MM.1S (cell line): ENCODE measurements around the gene FAHD1.

Source experiments
- DNase-seq: peaks from one replicate; pipeline ENCODE4 v3.0.0-alpha.2; 2015
- H2AFZ ChIP-seq: fragments of 300-600 bp; sonication (generic); 2 replicates; pipeline ENCODE4 v1.6.0; 2016; ENCODE audit warnings: antibody characterized with exemption, low read length
- H3F3A ChIP-seq: fragments of 300-600 bp; sonication (generic); 2 replicates; pipeline ENCODE4 v1.6.1; 2016; ENCODE audit warnings: mild to moderate bottlenecking, antibody characterized with exemption, low read length, moderate library complexity, mixed read lengths; ENCODE audit not compliant: insufficient read depth
- H3K27ac ChIP-seq: fragments of 300-600 bp; sonication (generic); 2 replicates; pipeline ENCODE4 v1.5.1; 2016; ENCODE audit warnings: mild to moderate bottlenecking, low read length
- H3K27me3 ChIP-seq: fragments of 300-600 bp; sonication (generic); replicated peaks from 2 replicates; pipeline ENCODE4 v1.6.0; 2016; ENCODE audit warnings: low read length; ENCODE audit not compliant: insufficient read depth
- H3K36me3 ChIP-seq: fragments of 300-600 bp; sonication (generic); replicated peaks from 2 replicates; pipeline ENCODE4 v1.6.1; 2016; ENCODE audit warnings: mild to moderate bottlenecking, low read length, mixed read lengths; ENCODE audit not compliant: insufficient read depth
- H3K4me1 ChIP-seq: fragments of 300-600 bp; sonication (generic); 2 replicates; pipeline ENCODE4 v1.6.1; 2016; ENCODE audit warnings: low read length, mixed read lengths
- H3K4me2 ChIP-seq: fragments of 300-600 bp; sonication (generic); 2 replicates; pipeline ENCODE4 v1.6.0; 2016; ENCODE audit warnings: low read depth, low read length
- H3K4me3 ChIP-seq: fragments of 300-600 bp; sonication (generic); 2 replicates; pipeline ENCODE4 v1.5.1; 2016; ENCODE audit warnings: low read length, mixed read lengths
- H3K79me2 ChIP-seq: fragments of 300-600 bp; sonication (generic); 2 replicates; pipeline ENCODE4 v1.6.1; 2016; ENCODE audit warnings: mixed run types, low read length, mixed read lengths
- H3K9ac ChIP-seq: fragments of 300-600 bp; sonication (generic); 2 replicates; pipeline ENCODE4 v1.6.1; 2016; ENCODE audit warnings: low read length, mixed read lengths
- H3K9me2 ChIP-seq: fragments of 300-600 bp; sonication (generic); replicated peaks from 2 replicates; pipeline ENCODE4 v1.6.1; 2016; ENCODE audit warnings: mild to moderate bottlenecking, low read length, mixed read lengths; ENCODE audit not compliant: insufficient read depth
- H3K9me3 ChIP-seq: fragments of 300-600 bp; sonication (generic); replicated peaks from 2 replicates; pipeline ENCODE4 v1.6.1; 2016; ENCODE audit warnings: mild to moderate bottlenecking, low read length, mixed read lengths; ENCODE audit not compliant: insufficient read depth
- H4K20me1 ChIP-seq: fragments of 300-600 bp; sonication (generic); 2 replicates; pipeline ENCODE4 v1.6.1; 2016; ENCODE audit warnings: mild to moderate bottlenecking, low read length, moderate library complexity, mixed read lengths; ENCODE audit not compliant: insufficient read depth
- EZH2 ChIP-seq: fragments of 300-600 bp; sonication (generic); optimal IDR thresholded peaks from 2 replicates; pipeline ENCODE3; 2017; ENCODE audit warnings: low read depth, mild to moderate bottlenecking, antibody characterized with exemption, low read length, mixed read lengths
- EZH2phosphoT487 ChIP-seq: fragments of 300-600 bp; sonication (generic); IDR thresholded peaks from 2 replicates; pipeline ENCODE4 v1.6.1; 2018; ENCODE audit warnings: antibody characterized with exemption, low read length
- TF ChIP-seq, protein P1 (sequence below): fragments of 300-600 bp; sonication (generic); IDR thresholded peaks from 2 replicates; pipeline ENCODE4 v1.5.1; 2016; ENCODE audit warnings: antibody characterized with exemption, low read length, mixed read lengths

Gene FAHD1

DNA sequence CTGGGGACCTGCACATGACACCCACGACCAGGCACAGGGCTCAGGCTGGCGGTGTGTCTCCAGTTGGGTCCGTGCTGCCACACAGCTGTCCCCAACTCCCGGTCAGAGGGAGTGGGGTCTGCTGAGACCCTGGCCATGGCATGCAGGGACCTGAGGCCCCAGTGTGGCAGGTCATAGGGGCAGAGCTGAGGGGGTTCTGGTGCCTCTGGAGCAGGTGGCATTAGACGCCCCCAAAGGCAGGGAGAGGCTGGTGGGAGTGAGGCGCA is 40.0 kb upstream of the FAHD1 start:
- Histone ChIP-seq H3K36me3 (no peaks in the 10 kb centered on the region), H3K27me3 (no peaks in the 10 kb centered on the region), H4K20me1 (no peaks in the 10 kb centered on the region), H2AFZ (no peak overlapping the region), H3K9me3 (no peaks in the 10 kb centered on the region), H3K9ac (no peak overlapping the region), H3K79me2 (peaks cover 48% of the 10 kb centered on the region), H3K27ac (no peak overlapping the region), H3K4me2 (no peak overlapping the region), H3F3A (no peaks in the 10 kb centered on the region), H3K9me2 (no peaks in the 10 kb centered on the region), H3K4me3 (no peak overlapping the region), H3K4me1 (no peaks in the 10 kb centered on the region)
- no peak for DNase-seq
- no peak for TF ChIP-seq EZH2
- TF ChIP-seq, protein P1, sequence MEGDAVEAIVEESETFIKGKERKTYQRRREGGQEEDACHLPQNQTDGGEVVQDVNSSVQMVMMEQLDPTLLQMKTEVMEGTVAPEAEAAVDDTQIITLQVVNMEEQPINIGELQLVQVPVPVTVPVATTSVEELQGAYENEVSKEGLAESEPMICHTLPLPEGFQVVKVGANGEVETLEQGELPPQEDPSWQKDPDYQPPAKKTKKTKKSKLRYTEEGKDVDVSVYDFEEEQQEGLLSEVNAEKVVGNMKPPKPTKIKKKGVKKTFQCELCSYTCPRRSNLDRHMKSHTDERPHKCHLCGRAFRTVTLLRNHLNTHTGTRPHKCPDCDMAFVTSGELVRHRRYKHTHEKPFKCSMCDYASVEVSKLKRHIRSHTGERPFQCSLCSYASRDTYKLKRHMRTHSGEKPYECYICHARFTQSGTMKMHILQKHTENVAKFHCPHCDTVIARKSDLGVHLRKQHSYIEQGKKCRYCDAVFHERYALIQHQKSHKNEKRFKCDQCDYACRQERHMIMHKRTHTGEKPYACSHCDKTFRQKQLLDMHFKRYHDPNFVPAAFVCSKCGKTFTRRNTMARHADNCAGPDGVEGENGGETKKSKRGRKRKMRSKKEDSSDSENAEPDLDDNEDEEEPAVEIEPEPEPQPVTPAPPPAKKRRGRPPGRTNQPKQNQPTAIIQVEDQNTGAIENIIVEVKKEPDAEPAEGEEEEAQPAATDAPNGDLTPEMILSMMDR: no peak
- TF ChIP-seq EZH2phosphoT487: no peak

DNA sequence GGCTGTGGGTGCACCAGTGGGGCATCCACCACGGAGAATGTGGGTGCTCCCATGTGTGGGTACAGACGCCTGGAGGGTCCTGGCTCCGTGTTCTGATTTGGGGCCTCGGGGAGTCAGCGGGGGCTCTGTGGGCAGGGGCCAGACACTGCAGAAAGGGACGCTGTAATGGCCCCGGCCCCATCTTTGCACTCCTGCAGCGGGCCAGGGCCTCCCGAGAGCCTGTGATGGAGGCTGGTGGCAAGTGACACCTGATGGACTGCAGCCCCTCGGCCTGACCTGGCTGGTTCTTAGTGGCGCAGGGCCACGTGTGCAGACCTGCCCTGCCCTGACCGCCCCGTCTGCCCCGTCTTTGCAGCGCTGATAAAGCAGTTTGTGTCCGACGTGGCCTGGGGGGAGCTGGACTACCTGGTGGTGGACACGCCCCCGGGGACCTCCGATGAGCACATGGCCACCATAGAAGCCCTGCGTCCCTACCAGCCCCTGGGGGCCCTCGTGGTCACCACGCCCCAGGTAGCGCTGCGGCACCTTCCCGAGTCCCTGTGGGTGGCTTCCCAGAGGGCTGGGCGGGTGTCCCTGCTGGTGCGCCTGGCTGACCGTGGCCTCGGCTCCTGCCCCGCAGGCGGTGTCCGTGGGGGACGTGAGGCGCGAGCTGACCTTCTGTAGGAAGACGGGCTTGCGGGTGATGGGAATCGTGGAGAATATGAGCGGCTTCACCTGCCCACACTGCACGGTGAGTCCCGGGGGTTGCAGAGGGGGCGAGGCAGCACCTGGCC is 39.5 kb upstream of the FAHD1 start:
- H3K36me3 ChIP-seq: no peaks in the 10 kb centered on the region
- H3K4me1 ChIP-seq: no peaks in the 10 kb centered on the region
- H3K4me2 ChIP-seq: no peak overlapping the region
- H3K27ac ChIP-seq: no peak overlapping the region
- no peak overlapping the region for H3K9ac ChIP-seq
- peaks cover 48% of the 10 kb centered on the region for H3K79me2 ChIP-seq
- H3K9me2 ChIP-seq: no peaks in the 10 kb centered on the region
- H3K9me3 ChIP-seq: no peaks in the 10 kb centered on the region
- no peaks in the 10 kb centered on the region for H3F3A ChIP-seq
- H4K20me1 ChIP-seq: no peaks in the 10 kb centered on the region
- H2AFZ ChIP-seq: no peak overlapping the region
- no peak overlapping the region for H3K4me3 ChIP-seq
- no peak for TF ChIP-seq EZH2
- TF ChIP-seq, protein P1: no peak
- no peak for TF ChIP-seq EZH2phosphoT487
- DNase-seq: no peak
- no peaks in the 10 kb centered on the region for H3K27me3 ChIP-seq

DNA sequence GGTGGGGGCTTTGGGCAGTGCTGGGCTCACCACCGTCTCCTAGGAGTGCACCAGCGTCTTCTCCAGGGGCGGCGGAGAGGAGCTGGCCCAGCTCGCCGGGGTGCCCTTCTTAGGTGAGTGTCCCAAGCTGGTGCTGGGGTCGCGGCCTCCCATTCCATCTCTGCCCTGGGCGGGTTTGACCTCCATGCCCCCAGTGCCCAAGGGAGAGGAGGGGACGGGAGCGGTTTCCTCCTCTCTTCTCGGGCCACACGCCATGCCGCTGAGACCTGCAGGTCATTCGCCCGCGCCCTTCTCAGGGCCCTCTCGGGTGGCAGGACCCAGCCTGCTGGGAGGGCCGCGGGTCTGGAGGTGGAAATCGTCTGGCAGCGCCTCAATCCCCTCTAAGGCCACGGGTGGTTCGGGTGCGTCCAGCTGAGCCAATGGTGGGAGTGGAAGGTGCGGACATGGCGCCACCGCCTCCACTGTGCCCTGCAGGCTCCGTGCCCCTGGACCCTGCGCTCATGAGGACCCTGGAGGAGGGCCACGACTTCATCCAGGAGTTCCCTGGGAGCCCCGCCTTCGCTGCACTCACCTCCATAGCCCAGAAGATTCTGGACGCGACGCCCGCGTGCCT is 38.8 kb upstream of the FAHD1 start:
- no peaks in the 10 kb centered on the region for H4K20me1 ChIP-seq
- no peaks in the 10 kb centered on the region for H3K27me3 ChIP-seq
- H3K4me2 ChIP-seq: no peak overlapping the region
- H3K4me1 ChIP-seq: no peaks in the 10 kb centered on the region
- H2AFZ ChIP-seq: no peak overlapping the region
- DNase-seq: no peak
- H3K9me3 ChIP-seq: no peaks in the 10 kb centered on the region
- no peaks in the 10 kb centered on the region for H3F3A ChIP-seq
- no peak overlapping the region for H3K27ac ChIP-seq
- H3K9me2 ChIP-seq: no peaks in the 10 kb centered on the region
- no peak for TF ChIP-seq EZH2phosphoT487
- no peak for TF ChIP-seq EZH2
- TF ChIP-seq, protein P1: no peak
- H3K9ac ChIP-seq: no peak overlapping the region
- peaks cover 45% of the 10 kb centered on the region for H3K79me2 ChIP-seq
- H3K4me3 ChIP-seq: no peak overlapping the region
- H3K36me3 ChIP-seq: no peaks in the 10 kb centered on the region
